K562 (cell line): Measurements from ENCODE around the gene DYNAP. TPM values are rescaled to one million over a fixed set of nuclear protein-coding genes. Genes with fewer than 3 reads are reported as not detected.

Experiments used
- ATAC-seq: fragments of 200-7000 bp; cut with Tn5 transposase; 3 replicates; pipeline ENCODE4 v1.9.1; 2020; ENCODE audit warnings: moderate library complexity
- BruUV-seq: library from RNA; stranded (reverse); fragments of 400-500 nt; replicated peaks from 2 replicates; lab custom pipeline; 2021; lab: Mats Ljungman, UMichigan
- CTCF ChIA-PET: fragments of 300-600 bp; formaldehyde crosslinking; extraction: SDS; loops from one replicate; lab custom pipeline; 2021; ENCODE audit warnings: low intra/inter-chr PET ratio; lab: Yijun Ruan, JAX
- POLR2A ChIA-PET: fragments of 300-600, 350-650 bp; sonication (Branson Sonifier 250); formaldehyde crosslinking; extraction: SDS; loops from one replicate; lab custom pipeline; 2021; ENCODE audit warnings: antibody characterized with exemption, inconsistent platforms; lab: Yijun Ruan, JAX
- DNase-seq, 4 experiments: peaks; one replicate each; pipeline versions ENCODE4 v3.0.0 to v3.0.0-alpha.2; 2011 to 2018; ENCODE audit warnings: low spot score in 3 of 4, mixed read lengths in 3 of 4; ENCODE audit errors: extremely low read depth in 1 of 4
- FAIRE-seq: peaks from 2 replicates; lab custom pipeline; 2011; peaks lifted over from hg19 to GRCh38; lab: Jason Lieb, UNC
- H2AFZ ChIP-seq: 2 replicates; pipeline ENCODE4 v1.6.0; 2011; ENCODE audit warnings: low read depth, low read length, control low read depth, inconsistent platforms
- H3K27ac ChIP-seq: fragments of 200-600 bp; 3 replicates; pipeline ENCODE4 v1.8.0; 2011; ENCODE audit warnings: low read depth, mild to moderate bottlenecking, control low read depth, inconsistent platforms, low read length, moderate library complexity, mixed read lengths; ENCODE audit errors: extremely low read depth
- H3K27me3 ChIP-seq, 2 experiments: fragments of 300-600 bp in 1 of 2; 2 replicates in 1 of 2; 3 replicates in 1 of 2; pipeline versions ENCODE4 v1.6.0 to v1.8.0; 2011; ENCODE audit warnings: inconsistent platforms in 2 of 2, low read length in 2 of 2, mild to moderate bottlenecking in 1 of 2, mixed read lengths in 1 of 2, moderate library complexity in 1 of 2; ENCODE audit not compliant: control insufficient read depth in 2 of 2, insufficient read depth in 2 of 2
- H3K36me3 ChIP-seq: fragments of 300-600 bp; 3 replicates; pipeline ENCODE4 v1.8.0; 2011; ENCODE audit warnings: mild to moderate bottlenecking, low read length, inconsistent platforms; ENCODE audit not compliant: control insufficient read depth, insufficient read depth
- H3K4me1 ChIP-seq, 2 experiments: fragments of 200-600 bp in 1 of 2; replicated peaks in 1 of 2; 2 replicates in 1 of 2; 3 replicates in 1 of 2; pipeline versions ENCODE4 v1.5.1 to v1.8.0; 2011; ENCODE audit warnings: inconsistent platforms in 2 of 2, low read length in 2 of 2, mild to moderate bottlenecking in 1 of 2, mixed read lengths in 1 of 2, moderate library complexity in 1 of 2; ENCODE audit not compliant: control insufficient read depth in 2 of 2, insufficient read depth in 2 of 2
- H3K4me2 ChIP-seq: 2 replicates; pipeline ENCODE4 v1.6.1; 2011; ENCODE audit warnings: low read length, control low read depth, inconsistent platforms, mixed read lengths; ENCODE audit not compliant: insufficient read depth
- H3K4me3 ChIP-seq: fragments of 200-600 bp; sonication (generic), shearing (Covaris generic); 2 replicates; pipeline ENCODE4 v1.5.1; 2016; ENCODE audit warnings: control low read depth, inconsistent platforms
- H3K79me2 ChIP-seq: fragments of 200-600 bp; 3 replicates; pipeline ENCODE4 v1.8.0; 2011; ENCODE audit warnings: low read length, inconsistent platforms; ENCODE audit not compliant: control insufficient read depth, insufficient read depth
- H3K9ac ChIP-seq, 2 experiments: 2 replicates each; pipeline versions ENCODE4 v1.6.0 to v1.6.1; 2011; ENCODE audit warnings: low read depth in 2 of 2, low read length in 2 of 2, control low read depth in 1 of 2, inconsistent platforms in 1 of 2, mild to moderate bottlenecking in 1 of 2, mixed read lengths in 1 of 2; ENCODE audit not compliant: insufficient read depth in 1 of 2
- H3K9me1 ChIP-seq: one replicate; pipeline ENCODE4 v1.6.0; 2011; ENCODE audit warnings: inconsistent platforms, mild to moderate bottlenecking, low read length, moderate library complexity; ENCODE audit not compliant: control insufficient read depth, insufficient read depth
- H3K9me3 ChIP-seq: replicated peaks from 2 replicates; pipeline ENCODE4 v1.5.1; 2011; ENCODE audit warnings: low read depth, low read length, inconsistent platforms; ENCODE audit not compliant: control insufficient read depth, insufficient read depth
- H4K20me1 ChIP-seq: replicated peaks from 2 replicates; pipeline ENCODE4 v1.6.1; 2011; ENCODE audit warnings: low read length, inconsistent platforms, mixed read lengths; ENCODE audit not compliant: control insufficient read depth, insufficient read depth
- ARID3A ChIP-seq: IDR thresholded peaks from 2 replicates; pipeline ENCODE4 v1.6.1; 2012; ENCODE audit warnings: low read depth, low read length, improper control_type of control experiment, borderline replicate concordance
- NEUROD1 ChIP-seq: fragments of 150-350 bp; IDR thresholded peaks from 2 replicates; pipeline ENCODE4 v1.6.1; 2014; ENCODE audit warnings: borderline replicate concordance, low read length, low read depth; ENCODE audit not compliant: partially characterized antibody
- NONO ChIP-seq, 2 experiments: fragments of 200-400 bp in 1 of 2; fragments of 450-650 bp in 1 of 2; formaldehyde crosslinking in 1 of 2; IDR thresholded peaks; 2 replicates each; pipeline ENCODE4 v1.6.1; 2017; ENCODE audit warnings: low read depth in 2 of 2, mild to moderate bottlenecking in 2 of 2, moderate library complexity in 2 of 2, low read length in 1 of 2
- POU5F1 ChIP-seq: fragments of 150-350 bp; IDR thresholded peaks from 2 replicates; pipeline ENCODE4 v1.6.1; 2014; ENCODE audit warnings: borderline replicate concordance, low read length, low read depth, mild to moderate bottlenecking; ENCODE audit not compliant: partially characterized antibody
- RBM22 ChIP-seq: fragments of 200-400 bp; formaldehyde crosslinking; IDR thresholded peaks from 2 replicates; pipeline ENCODE4 v1.6.1; 2018; ENCODE audit warnings: low read length, low read depth; ENCODE audit not compliant: poor library complexity, severe bottlenecking
- SRSF3 ChIP-seq: fragments of 200-400 bp; formaldehyde crosslinking; IDR thresholded peaks from 2 replicates; pipeline ENCODE4 v1.6.1; 2016; ENCODE audit warnings: mild to moderate bottlenecking, low read length, moderate library complexity; ENCODE audit not compliant: insufficient read depth
- TEAD1 ChIP-seq, 2 experiments: fragments of 450-650 bp in 1 of 2; sonication (generic) in 1 of 2; formaldehyde crosslinking; IDR thresholded peaks; 2 replicates each; pipeline versions ENCODE4 v1.4.0 to v1.8.0; 2020 to 2022; ENCODE audit warnings: mild to moderate bottlenecking in 2 of 2, missing genetic modification reagents in 1 of 2
- YY1 ChIP-seq, 3 experiments: IDR thresholded peaks; 2 replicates each; pipeline ENCODE4 v1.6.1; 2011; ENCODE audit warnings: low read length in 2 of 3, mild to moderate bottlenecking in 2 of 3, moderate library complexity in 2 of 3, borderline replicate concordance in 1 of 3, control low read depth in 1 of 3, low read depth in 1 of 3; ENCODE audit not compliant: insufficient read depth in 3 of 3, insufficient replicate concordance in 2 of 3, control insufficient read depth in 1 of 3, insufficient read length in 1 of 3; ENCODE audit errors: extremely low read depth in 1 of 3
- ZNF398 ChIP-seq: fragments of 250-450 bp; sonication (Bioruptor Pico); IDR thresholded peaks from 2 replicates; pipeline ENCODE4 v1.8.0; 2021; ENCODE audit warnings: moderate library complexity, mild to moderate bottlenecking, inconsistent platforms
- ZNF609 ChIP-seq: sonication (generic); formaldehyde crosslinking; IDR thresholded peaks from 2 replicates; pipeline ENCODE4 v1.8.1; 2023; ENCODE audit warnings: missing genetic modification reagents, mild to moderate bottlenecking, borderline replicate concordance
- WGBS: fragments of 100-300 bp; shearing (Covaris generic); methylation state at CpG from one replicate; pipeline ENCODE4 v1.1.6; 2016; ENCODE audit warnings: low coverage, mixed read lengths; ENCODE audit not compliant: insufficient coverage; ENCODE audit errors: missing lambda C conversion rate; 5-methylcytosine and 5-hydroxymethylcytosine counted together
- in situ Hi-C: fragments of 300-500 bp; cut with MboI; formaldehyde crosslinking; loops from 4 replicates; pipeline ENCODE4 v1.15.0; 2018; ENCODE audit warnings: inconsistent platforms, mixed read lengths
- intact Hi-C: fragments of 100-400 bp; cut with micrococcal nuclease; formaldehyde crosslinking; loops from 2 replicates; pipeline ENCODE4 v1.14.2; 2022
- polyA plus RNA-seq, 8 experiments: library from polyadenylated mRNA; depleted of rRNA in 4 of 8; stranded (reverse) in 5 of 8; unstranded in 3 of 8; fragments of >200 nt; fragmentation: Nextera tagmentation in 2 of 8; fragmentation: Illumina TruSeq in 1 of 8; extraction: Ambion mirVana in 2 of 8; extraction: Trizol in 1 of 8; gene quantifications; 2 replicates each; pipeline versions ENCODE4 v1.2.1 to v1.2.3, GENCODE V29; 2011 to 2014; ENCODE audit warnings: inconsistent platforms in 1 of 8, missing spikeins in 1 of 8
- total RNA-seq, 7 experiments: library from RNA; depleted of rRNA in 6 of 7; stranded (reverse); fragments of >200 nt in 6 of 7; fragmentation: Illumina TruSeq in 2 of 7; extraction: Trizol in 2 of 7; gene quantifications; 2 replicates each; pipeline versions ENCODE4 v1.2.1 to v1.2.3, GENCODE V29; 2011 to 2021; ENCODE audit warnings: low replicate concordance in 1 of 7

Gene DYNAP
- total and polyA plus RNA-seq, 9 of the 15 experiments (the other 6 are each of a cell fraction or from before 2014, with no cell fraction given) = not detected

GRCh38 chr18:54612237-54612636 is 21.2 kb downstream of the DYNAP start (continued):
- no peak for TF ChIP-seq ZNF609
- no peak for TF ChIP-seq ARID3A
- TF ChIP-seq, all 486 proteins: peak for 0

GRCh38 chr18:54613174-54613573 is 22.1 kb downstream of the DYNAP start:
- intact Hi-C loops (no loop called here), in situ Hi-C loops (no loop called here)
- no TSS peak for BruUV-seq
- 0% methylated on average over 3 of the region's 4 CpGs for WGBS
- ATAC-seq (no peak), DNase-seq (no peak), FAIRE-seq (no peak)
- Histone ChIP-seq H3K4me2 (no peak overlapping the region), H3K36me3 (no peaks in the 10 kb centered on the region), H3K79me2 (no peaks in the 10 kb centered on the region), H3K4me3 (no peak overlapping the region), H3K27ac (no peak overlapping the region), H3K9me3 (no peaks in the 10 kb centered on the region), H3K27me3 (no peaks in the 10 kb centered on the region), H2AFZ (no peak overlapping the region), H3K4me1 (peaks cover 0 to 8% of the 10 kb centered on the region in 2 experiments; a peak in 2 of 5 replicates), H4K20me1 (no peaks in the 10 kb centered on the region), H3K9me1 (no peaks in the 10 kb centered on the region), H3K9ac (no peak overlapping the region)
- ChIA-PET POLR2A (no interaction called here), CTCF (no interaction called here)
- TF ChIP-seq POU5F1 (no peak), SRSF3 (no peak), ZNF398 (CRISPR knock-in tag) (no peak), NEUROD1 (no peak), TEAD1 (CRISPR knock-in tag; IDR thresholded peaks at IDR 0.05) (no peak), YY1 (IDR thresholded peaks at IDR 0.05; ENCODE audit: borderline replicate concordance in 1 of 3, control insufficient read depth in 1 of 3, extremely low read depth in 1 of 3, insufficient read depth in 3 of 3, insufficient read length in 1 of 3, insufficient replicate concordance in 2 of 3, low read depth in 1 of 3, low read length in 2 of 3) (no peak), RBM22 (no peak), NONO (IDR thresholded peaks at IDR 0.05; ENCODE audit: low read depth in 2 of 2, low read length in 1 of 2) (no peak)
